OCI-M2 (cell line): ENCODE results near the gene CDH13.

Source experiments
- DNase-seq: peaks from one replicate; lab custom pipeline; 2025; ENCODE audit not compliant: unreplicated experiment; lab: John Stamatoyannopoulos, UW

CDH13 gene

DNA sequence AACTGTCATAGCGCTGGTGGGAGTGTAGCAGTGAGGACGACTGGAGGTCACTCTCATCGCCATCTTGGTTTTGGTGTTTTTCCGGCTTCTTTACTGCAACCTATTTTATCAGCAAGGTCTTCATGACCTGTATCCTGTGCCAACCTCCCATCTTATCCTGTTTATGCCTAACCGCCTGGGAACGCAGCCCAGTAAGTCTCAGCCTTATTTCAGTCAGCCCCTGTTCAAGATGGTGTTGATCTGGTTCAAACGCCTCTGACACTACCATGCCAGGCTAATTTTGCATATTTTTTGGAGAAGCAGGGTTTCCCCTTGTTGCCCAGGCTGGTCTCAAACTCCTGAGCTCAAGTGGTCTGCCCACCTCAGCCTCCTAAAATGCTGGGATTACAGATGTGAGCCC, 1001.2 kb downstream of the CDH13 start:
- DNase-seq, result no peak

DNA sequence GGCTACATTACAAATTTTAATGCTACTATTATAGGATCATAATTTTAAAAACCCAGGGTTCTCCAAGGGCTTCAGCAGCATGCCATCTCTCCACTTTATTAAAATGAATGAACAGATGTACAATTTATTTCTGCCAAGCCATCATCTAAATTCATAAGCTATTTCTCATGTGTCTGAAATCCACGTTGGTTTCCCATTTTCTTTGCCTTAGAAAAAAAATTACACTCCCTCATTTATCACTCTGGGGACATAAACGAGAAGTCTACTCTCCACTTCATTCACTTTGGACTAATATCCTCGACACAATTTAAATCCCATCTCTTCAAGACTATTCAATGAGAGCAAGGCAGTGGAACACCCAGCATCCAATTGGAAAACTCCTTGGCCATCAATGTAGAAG, 1002.7 kb downstream of the CDH13 start:
- no peak for DNase-seq

DNA sequence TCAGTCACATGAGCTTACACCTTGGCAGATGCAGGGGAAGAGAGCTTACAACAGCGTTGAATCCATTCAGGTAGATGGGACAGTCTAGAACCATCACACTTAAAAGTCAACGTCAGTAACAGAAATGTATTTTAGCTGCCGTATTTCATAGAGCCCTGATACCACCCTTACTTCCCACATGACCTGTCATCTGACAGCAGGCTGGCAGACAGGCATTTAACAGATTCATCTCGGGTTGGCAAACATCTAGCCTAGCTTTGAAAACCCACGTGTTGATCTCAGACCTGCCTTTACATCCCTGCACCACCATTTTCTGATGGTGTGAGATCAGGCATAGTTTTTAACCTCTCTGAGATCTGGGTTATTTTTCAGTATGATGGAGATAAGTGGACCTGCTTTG, 1003.1 kb downstream of the CDH13 start:
- DNase-seq, result no peak

DNA sequence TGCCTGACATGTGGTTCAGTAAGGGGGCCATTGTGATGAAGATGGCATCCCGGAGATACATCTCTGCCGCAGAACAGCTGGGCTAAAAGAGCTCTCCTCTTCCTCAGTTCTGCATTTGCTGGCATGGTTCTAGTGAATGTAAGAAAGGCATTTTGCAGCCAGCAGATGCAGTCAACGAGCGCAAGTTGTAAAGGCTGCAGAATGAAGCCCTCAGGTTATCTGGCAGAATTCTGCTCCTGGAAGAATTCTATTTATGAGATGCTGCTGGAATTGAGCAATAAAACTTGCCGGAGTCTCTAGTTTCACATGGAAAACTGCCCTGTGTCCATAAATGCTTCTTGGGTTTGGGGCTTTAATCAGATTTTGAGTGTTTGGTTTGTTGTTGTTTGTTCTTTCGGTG, 1004.2 kb downstream of the CDH13 start:
- no peak for DNase-seq

DNA sequence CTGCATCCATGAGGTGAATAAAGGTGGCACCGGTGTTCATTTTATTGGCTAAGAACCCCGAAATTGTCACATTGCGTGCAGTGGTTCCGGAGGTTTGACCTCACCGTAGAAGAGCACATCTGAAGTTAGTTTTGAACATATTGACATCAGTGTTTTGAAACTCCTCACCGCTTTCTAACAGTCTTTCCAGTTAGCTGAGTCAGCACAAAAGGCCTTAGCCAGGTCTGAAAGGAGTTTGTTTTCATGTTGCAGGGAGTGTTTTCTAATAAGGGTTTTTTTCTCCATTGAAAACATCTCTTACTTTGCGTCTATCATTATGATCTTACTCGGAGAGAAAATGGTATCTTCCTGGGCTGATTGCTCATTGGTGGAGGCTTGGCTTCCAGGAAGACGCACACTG, 1006.5 kb downstream of the CDH13 start:
- DNase-seq, result no peak

DNA sequence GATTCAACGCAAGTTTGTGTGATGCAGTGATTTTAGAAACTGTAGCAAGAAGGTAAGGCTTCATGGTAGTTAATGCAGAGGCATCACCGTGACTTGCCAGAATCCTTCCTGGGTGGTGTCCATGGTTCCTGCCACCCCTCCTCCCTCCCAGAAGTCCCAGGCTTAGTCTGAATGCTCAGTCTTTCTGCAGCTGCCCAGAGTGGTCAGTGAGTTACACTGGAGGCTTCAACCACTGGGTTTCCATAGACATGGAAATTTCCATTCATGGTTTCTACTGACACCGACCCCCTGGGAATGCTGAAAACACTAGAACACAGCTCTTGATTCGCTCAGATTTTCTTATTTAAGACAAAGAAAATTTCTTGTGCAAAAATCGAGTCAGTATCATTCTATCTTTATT, 1021.6 kb downstream of the CDH13 start:
- no peak for DNase-seq

DNA sequence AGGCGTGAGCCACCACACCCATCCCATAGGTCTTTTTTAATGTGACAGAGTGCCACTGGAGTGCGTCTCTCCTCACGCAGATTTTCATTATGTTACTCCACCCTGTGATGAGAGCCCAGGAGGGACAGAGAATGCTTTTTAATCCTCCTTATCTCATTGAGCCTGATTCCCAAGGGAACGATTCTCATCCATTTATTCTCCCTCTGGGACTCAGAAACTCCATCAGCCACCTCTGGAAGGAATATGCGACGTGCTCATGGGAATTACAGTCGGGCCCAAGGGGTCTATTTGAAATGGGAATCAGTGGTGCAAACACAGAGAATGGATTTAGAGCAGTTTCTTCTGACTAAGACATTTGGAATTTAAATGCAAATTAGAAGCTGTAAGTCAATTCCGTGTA, 1025.1 kb downstream of the CDH13 start:
- DNase-seq, result no peak

DNA sequence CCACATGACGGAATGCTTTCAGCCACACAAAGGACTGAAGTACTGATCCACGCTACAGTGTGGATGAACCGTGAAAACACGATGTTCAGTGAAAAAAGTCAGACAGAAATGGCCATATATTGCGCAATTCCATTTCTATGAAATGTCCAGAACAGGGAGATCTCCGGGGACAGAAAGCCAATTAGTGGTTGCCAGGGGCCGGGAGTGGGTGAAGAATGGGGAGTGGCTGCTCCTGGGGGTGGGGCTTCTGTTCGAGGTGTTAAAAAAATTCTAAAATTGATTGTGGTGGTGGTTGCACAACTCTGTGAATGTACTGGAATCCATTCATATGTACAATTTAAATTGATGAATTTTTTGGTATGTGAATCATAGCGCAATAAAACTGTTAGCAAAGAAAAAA, 1026.2 kb downstream of the CDH13 start:
- DNase-seq, result no peak

DNA sequence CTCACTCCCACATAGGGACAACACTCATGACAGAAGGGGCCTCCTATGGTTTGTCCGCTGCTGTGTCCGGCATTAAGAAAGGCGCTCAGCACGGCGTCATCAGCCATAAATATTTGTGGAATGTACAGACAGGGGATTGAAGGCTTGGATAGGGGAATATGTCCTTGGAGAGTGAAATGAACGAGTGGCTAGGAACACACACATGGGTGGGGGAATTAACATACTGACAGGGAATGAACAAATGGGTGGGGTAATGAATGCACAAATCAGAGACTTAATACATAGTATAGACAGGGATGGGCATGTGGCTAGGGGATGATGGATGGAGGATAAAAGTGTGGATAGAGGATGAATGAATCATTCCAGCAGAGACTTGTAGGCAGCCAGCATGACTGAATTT, 1027.0 kb downstream of the CDH13 start:
- no peak for DNase-seq

DNA sequence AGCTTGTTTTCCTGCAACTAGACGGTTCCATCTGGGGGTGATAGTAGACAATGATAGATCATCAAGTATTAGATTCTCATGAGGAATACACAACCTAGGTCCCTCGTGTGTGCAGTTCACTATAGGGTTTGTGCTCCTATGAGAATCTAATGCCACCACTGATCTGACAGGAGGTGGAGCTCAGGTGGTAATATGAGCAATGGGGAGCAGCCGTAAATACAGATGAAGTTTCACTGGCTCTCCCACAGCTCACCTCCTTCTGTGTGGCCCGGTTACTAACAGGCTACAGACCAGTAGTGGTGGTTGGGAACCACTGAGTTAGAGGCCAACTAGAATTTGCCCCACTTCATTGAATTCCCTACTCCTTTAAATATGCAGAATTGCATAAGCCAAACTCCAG, 1033.5 kb downstream of the CDH13 start:
- no peak for DNase-seq

DNA sequence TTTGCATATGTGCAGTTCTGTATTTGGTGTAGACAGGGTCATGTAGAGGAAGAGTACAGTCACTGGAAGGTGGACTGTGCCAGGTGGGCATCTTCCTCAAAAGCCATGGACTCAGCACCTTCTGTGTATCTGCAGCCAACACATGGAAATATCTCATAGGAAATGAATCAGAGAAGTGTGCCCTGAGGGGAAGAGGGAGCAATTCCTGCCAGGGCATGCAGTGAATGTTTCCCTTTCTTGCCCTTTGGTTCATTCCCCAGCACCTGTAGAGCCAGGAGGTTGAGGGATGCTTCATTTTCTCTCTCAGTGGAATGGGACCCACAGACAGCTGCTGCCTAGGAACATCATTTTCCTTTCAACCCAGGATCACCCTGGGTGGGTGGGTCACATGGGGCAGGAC, 1034.9 kb downstream of the CDH13 start:
- no peak for DNase-seq

DNA sequence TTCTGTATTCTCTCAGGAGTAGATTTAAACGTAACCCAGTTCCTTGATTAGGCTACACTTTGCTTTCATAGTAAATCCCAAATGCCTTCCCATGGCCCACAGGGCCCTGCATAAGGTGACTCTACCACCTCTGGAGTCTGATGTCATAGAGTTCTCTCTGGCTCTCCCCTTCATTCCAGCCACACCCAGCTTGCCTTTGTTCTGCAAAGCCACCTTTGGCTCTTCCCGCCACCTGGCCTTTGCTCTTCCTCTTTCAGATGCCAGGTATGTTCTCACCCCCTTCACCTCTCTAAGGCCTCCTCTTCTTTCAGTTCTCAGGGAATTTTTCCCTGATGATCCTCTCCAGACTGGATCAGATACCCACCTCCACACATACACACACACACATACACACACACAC, 1039.7 kb downstream of the CDH13 start:
- no peak for DNase-seq

DNA sequence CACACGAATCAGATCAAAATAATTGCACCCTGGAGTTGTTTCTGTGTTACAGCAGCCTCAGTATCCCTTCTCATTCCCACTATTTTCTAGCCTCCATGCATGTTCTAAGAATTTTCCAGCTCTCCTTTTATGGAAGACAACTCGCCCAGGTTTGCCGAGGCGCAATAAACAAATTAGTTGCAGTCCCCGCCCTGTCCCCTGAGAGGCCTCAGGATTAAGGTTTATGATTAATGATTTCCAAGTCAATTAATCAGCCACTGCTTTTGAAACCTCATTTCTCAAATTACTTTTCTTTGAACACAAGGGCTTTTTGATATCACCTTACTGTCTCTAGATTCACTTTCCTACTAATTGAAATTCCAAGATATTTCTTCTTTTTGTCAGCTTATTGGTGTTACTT, 1042.7 kb downstream of the CDH13 start:
- no peak for DNase-seq

DNA sequence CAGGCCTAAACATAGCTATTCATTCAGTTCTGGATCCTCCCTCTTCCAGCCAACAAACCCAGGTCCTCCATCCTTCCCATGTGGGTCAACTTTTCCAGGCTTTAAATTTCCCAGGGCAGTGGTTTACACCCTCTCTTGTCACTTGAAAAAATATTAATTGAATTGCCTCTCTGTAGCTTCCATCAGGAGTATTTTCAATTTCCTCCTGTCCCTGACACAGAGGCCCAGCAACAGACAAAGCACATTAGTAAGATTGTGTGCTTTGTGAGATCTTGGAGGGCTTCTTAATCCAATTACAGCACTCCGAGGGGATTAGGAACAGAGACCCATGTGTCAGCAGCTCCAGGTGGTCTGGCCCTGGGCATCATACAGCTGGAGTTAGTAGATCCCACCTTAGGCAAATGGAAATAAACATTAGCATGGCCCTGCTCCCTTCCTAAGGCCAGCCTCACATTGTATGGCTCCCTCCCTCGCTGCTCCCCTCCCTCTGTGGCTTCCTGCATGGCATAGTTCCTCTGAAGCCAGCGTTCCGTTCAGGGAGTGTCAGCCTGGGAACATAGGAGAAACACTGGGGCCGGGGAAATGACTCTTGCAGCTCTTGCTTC, 1048.3 kb downstream of the CDH13 start:
- no peak for DNase-seq

DNA sequence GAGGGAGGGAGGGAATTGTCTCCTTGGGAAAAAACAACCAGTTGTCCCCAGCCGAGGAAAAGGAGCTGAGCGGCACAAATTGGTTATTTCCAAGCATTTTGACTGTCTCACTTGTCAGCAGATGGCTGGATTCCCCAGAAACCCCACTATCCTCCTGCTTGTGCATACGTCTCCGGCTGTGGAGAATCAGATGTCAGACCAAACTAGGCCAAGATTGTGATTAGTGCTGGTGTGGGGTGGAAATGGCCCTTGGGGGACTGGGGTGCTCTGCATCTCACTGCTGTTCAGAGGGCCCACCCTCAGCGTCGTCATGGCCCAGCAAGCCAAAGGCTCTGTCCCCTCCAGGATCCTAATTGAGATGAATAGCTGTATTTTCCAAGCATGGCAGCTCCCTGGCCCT, 1049.3 kb downstream of the CDH13 start:
- no peak for DNase-seq

DNA sequence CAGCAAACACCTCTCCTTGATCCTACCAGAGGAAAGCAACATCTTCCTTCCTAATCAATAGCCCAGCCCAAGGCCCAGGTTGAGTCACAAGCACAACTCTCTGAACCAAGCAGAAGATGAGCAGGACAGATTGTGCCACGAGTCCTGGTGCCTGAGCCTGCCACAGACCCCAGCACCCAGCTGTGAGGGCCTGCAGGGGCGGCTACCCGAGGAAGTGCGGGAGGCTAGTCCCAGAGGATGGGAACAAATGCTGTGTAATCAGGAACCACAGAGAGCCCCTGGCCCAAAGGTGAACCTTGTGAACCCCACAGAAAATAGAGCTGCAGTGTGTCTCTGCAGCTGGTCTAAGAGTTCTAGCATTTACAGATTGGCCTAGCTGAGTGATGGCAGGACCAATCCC, 1054.2 kb downstream of the CDH13 start:
- no peak for DNase-seq

DNA sequence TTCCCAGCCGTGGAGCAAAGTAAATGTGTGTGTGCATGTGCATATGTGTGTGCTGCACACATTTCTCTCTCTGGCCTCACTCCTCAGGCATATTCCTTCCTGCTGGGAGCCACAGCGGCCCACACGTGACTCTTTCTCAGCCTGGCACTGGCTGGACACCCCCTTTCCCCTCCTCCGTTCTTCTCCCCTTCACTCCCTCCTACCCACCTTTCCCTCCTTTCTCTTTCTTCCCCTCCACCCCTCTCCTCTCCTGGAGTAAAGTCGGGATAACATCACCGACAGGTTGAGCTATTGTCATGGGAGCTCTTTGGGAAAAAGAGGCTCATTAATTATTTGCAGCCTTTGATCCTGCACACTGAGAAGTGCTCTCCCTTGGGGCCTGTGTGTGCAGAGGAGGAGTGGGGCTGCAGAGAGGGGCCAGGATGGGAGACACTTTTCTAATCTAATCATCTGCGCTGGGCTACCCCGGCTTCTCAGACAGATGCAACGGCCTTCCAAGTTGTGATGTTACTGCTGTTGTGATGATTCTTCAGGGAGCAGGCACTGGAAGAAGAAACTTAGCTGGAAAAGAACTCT, 1054.7 kb downstream of the CDH13 start:
- no peak for DNase-seq

DNA sequence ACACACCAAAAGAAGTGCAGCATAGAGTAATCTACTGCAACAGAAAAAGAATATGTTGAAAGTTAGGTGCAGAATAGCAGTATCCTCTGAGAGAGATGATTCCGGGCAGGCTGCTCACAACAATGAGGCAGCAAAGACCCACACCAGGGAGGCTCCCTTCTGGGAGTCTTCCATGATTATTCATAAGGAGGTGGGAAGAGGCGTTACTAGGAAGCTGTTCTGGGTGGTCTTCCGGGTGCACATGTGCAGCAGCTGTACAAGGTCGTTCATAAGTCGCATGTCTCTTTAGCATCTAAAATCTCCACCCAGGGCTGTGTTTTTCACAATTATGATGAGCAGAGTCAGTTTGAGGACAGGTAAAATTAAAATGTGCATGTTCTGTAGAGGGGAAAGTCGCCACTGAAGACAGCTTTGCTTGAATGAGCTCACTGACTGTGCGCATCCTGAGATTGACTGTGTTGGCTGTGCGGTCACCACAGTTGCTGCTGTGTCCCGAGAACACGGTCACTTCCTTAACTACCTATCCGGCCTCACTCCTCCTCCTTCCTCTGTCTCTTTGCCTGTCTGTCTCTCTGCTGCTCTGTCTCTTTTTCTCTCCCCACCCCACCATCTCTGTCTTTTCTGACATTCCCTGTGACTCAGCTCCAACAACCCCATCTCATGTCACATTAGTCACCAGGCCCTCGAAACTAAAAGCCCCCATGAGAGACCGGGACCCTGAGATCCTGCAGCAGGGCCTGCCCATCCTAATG, 1055.5 kb downstream of the CDH13 start:
- no peak for DNase-seq

DNA sequence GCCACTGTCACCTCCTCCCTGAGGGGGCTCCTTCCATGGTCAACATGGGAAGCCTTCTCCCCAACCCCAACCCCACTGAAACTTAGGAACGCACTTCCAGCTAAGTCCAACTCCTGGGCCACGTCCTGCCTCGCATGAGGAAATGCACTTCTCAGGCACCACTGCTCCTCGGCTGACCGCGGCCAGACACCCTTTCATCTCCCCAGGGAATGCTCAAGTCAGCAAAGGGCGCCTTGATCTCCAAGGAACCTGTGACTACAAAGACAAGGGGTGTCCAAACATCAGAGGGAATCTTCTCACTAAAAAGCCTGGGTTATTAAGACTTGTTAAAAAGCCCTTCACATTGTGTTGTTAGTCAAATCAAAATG, 1056.1 kb downstream of the CDH13 start:
- DNase-seq, result no peak

DNA sequence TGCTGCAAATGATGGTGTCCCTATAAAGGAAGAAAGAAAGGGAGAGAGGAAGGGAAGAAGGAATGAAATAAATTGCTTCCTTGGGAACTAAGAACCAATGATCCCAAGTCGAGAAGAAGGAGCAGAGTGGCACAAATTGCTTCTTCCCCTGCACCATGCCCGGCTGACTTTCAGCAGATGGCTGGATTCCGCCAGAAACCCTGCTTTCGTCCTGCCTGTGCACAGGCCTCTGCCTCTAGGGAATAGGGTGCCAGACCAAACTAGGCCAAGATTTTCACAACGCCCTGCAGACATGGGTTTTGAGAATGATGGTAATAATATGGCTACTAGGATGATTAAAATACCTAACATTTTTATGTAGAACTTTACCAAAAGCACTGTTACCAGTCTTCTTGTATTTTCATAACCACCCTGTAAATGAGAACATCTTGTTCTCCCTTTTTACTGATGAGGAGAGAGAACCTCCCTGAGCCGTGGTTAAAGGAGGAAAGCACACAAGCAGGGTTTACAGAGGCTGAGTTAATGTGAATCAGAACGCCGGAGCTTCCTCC, 1058.9 kb downstream of the CDH13 start:
- DNase-seq, result no peak

DNA sequence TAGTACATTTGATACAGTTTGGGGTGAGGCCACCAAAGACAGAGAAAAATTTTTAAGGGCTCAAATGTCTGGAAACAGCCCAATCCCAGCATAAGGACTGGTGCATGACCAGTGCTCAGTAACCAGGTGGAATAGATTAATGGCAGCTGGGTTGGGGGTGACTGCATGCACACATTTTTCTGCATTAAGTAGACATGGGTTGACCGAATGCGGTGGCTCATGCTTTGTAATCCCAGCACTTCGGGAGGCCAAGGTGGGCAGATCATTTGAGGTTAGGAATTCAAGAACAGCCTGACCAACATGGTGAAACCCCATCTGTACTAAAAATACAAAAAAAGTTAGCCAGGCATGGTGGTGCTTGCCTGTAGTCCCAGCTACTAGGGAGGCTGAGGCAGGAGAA, 1060.0 kb downstream of the CDH13 start:
- no peak for DNase-seq

DNA sequence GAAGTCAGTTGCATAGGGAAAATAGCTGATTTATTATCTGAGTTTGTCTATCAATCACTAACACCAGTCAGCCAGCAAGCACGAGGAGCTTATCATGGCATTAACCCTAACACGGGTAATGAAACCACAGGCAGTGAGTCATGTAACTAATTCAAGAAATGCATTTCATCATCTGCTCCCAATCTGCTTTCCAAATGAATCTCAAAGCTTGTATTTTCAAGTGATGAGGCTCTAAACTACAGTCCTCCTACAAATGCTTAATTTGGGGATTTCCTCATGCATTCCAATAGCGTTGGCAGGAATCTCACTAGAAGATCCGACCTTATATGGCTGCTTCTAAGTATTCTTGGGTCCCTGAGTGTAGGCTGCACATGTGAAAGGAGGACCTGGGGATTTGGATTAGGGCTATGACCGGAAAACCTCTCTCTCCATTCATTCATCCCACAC, 1062.6 kb downstream of the CDH13 start:
- DNase-seq, result no peak
